ENCODE results near the gene AJUBA.
"Not testable (repeated sequence)": the region's sequence is repeated elsewhere in the genome, so short reads cannot be mapped to it uniquely, and the experiment has no call there.

AJUBA gene

DNA sequence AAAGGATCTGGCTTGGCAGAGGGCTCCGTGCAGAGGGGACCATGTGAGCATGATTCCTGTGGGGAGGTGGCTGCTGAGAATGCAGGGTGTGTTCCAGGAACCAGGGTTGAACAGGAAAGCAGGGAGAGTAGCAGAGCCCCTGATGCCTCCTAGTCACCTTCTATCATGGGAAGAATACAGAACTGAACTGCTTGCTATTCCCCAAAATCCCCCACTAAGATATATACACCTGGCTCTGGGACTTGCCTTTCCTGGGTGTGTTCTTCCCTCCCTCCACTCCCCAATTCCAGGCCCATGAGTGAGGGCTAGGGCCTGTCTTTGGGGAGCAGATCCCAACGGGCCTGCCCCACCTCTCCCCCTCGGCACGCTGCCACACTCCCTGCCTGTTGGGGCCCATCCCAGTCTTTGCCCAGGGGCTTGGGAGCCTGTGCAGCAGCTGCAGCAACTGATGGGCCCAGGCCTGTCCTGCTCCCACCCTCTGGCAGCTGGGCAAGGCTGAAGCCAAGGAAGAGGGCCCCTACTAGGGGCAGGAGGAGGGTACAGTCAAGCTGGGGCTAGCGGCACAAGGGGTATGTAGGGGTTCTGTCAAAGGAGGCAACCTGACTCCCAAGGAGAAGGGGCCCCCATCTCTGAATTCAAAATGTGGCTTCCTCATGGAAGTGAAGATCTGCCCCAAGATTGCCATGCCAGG lies 3.2 kb downstream of the AJUBA start:
- FAIRE-seq = no peak

DNA sequence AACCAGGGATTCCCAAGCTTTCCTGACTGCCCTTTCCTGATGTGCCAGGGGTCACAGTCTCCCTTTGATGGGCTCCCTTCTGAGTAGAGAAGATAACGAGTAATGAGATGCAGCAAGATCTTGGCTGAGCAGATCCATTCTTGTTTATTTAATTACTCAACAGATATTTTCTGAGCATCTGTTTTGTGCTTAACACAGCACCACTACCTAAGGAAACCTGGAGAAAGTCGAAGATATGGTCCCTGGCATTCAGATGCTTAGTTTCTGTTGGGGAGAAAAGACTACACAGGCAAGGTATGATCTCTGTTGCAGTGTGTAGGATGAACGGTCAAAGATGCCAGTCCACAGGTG lies 3.9 kb downstream of the AJUBA start:
- FAIRE-seq = no peak

DNA sequence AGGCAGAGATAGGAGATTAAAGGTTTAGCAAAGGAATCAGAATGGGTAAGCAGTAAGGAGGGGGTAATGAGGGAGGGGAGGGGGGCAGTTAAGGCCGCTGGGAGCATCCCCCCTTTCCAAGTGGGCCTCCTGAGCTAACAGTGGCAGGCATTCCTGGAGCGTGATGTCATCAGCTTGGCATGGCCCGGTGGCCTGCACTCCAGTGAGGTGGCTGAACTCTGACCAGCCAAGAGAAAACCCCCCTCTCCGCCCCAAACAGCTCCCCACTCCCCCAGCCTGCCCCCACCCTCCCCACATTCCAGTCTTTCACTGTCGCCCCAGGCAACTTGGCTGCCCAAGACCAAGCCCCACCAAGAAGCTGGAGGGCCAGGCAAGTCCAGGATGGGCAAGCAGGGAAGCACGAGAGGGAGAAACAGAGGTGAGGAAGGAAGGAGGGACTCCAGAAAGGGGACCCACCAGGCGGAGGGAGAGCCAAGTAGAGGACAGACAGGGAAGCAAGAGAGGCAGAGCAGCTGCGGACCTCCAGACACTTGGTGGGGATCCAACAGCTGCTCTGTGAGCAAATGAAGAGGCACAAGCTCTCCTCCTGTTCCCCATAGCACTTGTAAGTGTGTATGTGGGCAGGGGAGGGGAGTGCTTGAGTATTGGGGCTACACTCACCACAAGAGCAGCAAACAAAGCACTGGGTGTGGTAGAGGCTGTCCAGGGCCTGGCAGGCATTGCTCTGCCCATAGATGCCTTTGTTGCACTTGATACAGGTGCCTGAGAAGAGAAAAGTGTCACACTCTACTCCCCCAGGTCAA lies 4.5 kb downstream of the AJUBA start:
- FAIRE-seq = no peak

GRCh38 chr14:22977434-22977683 lies 5.0 kb downstream of the AJUBA start:
- FAIRE-seq = no peak

- no peak for FAIRE-seq
Measured at GRCh38 chr14:22976620-22977433, 5.5 kb downstream of the AJUBA start.

- FAIRE-seq = no peak
Measured at GRCh38 chr14:22974530-22975313, 7.6 kb downstream of the AJUBA start.

DNA sequence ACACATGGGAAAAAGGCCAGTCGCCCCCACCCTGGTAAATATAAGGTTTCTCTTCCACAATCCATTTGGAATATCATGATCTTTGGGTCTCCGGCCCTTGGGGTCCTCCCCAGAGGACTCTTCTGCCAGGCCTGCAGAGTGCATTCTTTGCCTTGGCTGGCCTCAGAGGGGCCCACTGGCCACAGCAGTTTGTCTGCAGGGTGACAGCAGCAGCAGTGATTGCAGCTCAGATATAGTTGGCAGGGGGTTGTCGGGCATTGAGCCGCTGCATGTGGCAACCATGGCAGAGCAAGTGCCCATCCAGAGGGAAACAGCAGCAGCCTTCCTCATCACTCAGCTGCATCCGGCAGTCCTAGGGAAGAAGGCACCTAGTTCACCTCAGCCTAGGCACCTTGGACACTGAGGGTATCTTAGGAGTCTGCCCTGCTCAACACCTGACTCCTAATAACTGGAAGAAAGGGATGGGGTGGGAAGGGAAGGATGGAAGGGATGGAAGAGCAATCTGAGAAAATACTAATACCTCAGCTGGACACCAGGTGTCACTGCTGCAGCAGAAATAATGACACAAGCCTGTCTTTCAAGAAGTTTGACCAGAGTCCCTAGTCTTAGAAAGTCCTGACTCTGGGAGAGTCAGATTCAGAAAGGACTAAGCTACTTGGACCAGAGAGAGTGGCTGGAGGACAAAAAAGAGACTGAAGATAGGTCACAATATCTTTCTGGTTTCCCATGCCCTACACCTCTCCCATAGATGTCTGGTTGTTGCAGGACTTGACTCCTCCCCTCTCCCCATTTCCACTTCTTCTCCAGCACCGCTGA lies 8.9 kb downstream of the AJUBA start:
- no peak for FAIRE-seq

GRCh38 chr14:22972313-22972930 lies 9.9 kb downstream of the AJUBA start:
- no peak for FAIRE-seq

DNA sequence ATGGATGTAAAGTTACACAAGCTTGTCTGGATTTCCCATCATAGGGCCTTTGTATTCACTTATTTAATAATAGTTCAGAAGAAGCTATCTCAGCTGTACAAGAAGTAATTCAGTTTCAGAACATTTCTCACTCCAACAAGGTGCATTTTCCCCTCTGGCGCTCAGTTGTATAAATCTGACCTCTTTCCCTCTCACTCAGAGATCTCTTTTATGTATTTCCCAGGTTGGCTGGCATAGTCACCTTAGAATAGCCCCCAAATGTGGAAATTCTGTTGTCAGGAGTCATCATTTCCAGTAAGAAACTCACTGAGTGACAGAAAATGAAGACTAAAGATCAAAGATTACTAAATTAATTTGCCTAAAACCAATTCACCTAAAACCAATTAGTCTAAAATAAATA lies 11.2 kb downstream of the AJUBA start:
- no peak for FAIRE-seq

DNA sequence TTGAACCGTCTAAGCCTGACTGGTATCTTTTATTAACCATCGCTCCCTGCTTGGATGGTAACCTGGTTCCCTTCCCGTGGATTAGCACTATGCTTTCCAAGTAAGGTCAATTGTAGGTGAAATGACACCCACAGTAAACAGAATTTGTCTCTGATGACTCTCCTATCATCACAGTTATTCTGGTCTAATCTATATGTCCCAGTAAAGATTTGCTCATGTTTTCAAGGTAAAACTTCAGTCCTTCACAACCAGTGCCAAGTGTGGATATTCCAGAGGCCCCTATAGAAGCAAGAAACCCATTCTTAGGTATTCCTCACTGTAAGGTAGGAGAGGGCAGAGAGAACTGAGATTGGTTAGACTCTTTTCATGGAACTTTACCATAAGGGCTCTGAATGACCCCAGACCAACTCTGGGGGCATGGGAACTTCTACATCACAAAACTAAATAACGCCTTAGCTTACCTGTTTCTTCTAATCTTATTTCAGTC lies 15.5 kb downstream of the AJUBA start:
- no peak for FAIRE-seq

GRCh38 chr14:22965916-22966782 lies 16.2 kb downstream of the AJUBA start:
- not testable (repeated sequence) for FAIRE-seq

GRCh38 chr14:22962061-22962676 lies 20.2 kb downstream of the AJUBA start:
- no peak for FAIRE-seq

DNA sequence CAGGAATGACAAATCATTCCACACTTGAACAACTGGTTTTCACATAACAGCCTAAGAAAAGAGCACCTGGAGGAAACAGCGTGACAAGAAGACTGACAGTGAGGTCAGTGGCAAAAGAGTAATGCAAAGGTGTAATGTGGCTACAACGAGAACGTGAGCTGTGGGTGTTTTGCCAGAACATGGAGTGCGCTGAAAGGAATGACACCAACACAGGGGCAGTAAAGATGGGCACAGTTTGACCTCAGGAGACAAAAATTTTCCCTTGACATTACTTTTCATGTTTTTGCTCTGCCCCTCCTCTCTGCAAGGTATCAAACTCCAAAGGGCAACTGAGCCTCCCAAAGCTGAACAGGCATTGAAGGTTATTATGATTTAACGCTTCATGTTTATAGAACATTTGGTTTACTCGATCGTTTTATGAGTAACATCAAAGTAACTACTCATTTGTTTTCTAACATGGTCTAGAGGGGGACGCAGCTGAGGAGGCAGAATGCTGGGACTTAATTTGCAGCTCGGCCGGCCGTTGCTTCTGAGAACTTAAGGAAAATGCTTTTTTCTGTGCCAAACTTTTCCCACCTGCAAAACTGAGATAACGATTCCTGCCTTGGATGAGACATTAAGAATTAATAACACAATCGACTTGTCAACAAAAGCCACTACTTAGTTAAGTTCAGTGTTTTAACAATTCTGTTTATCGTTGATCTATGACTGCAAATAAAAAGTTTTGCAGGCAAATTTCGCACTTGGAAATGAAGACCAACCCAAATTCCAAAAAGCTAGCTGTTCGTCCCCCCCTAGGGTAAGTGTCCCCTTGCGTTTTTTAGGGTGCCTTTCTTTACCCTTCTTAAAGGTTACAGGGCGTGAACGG lies 26.4 kb downstream of the AJUBA start:
- peak; percentile 35 for FAIRE-seq

DNA sequence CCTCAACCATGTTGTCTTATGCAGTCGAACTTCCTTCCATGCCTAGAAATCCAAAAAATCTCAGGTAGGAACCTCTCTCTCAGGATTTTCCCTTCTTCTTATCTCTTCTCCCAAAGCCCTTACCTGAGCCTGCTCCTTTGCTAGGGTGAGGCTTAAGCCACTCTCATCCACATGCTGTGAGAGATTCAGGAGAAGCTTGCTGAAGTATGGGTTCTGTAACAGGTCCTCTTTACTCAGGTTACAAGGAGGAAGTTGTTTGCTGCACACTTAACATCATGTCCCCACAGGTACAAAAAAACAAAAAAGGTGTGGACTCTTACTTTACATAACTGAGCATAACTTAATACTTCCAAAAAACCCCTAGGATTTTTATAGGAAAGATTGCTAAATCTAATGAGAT lies 29.9 kb downstream of the AJUBA start:
- no peak for FAIRE-seq

- FAIRE-seq = not testable (repeated sequence)
Measured at GRCh38 chr14:22951795-22952194, 30.6 kb downstream of the AJUBA start.

DNA sequence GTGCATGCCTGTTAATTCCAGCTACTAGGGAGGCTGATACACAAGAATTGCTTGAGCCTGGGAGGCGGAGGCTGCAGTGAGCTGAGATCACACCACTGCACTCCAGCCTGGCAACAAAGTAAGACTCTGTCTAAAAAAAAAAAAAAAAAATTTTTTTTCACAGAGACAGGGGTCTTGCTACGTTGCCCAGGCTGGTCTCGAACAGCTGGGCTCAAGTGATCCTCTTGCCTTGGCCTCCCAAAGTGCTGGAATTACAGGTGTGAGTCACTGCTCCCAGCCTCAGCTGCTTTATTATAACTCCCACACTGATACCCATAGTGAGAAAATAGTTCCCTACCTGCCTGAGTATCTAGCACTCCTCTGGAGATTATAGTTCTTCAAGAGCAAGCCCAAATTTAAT lies 36.7 kb downstream of the AJUBA start:
- no peak for FAIRE-seq

- FAIRE-seq = no peak
Measured at GRCh38 chr14:22939684-22940083, 42.7 kb downstream of the AJUBA start.

- no peak for FAIRE-seq
Measured at GRCh38 chr14:22935156-22935555, 47.2 kb downstream of the AJUBA start.

DNA sequence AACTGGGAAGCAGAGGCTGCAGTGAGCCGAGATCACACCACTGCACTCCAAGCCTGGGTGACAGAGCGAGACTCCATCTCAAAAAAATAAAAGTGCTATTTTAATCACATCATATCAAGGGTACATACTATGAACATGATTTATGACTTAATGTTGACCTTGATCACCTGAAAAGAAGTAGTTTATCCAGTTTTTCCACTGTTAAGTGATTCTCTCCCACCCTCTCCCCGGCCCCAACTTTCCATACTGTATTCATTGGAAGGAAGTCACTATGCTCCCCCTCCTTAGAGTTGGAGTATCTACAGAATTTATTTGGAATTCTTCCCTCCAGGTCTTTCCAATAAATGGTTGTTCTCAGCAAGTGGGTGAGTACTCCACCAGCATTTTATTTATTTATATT lies 50.2 kb downstream of the AJUBA start:
- FAIRE-seq = no peak
